NCI-H146 treated with DMSO at 0.1 percent for 48 hours (cell line): ENCODE measurements around the gene POC1B.
A peak's percentile ranks its signal among the peaks of the same experiment; 100 is the strongest.

ENCODE experiments used
- DNase-seq: peaks from one replicate; lab custom pipeline; 2025; ENCODE audit not compliant: unreplicated experiment; lab: John Stamatoyannopoulos, UW

POC1B gene

GRCh38 chr12:89389755-89390661, 135.8 kb downstream of the POC1B start:
- no peak for DNase-seq

GRCh38 chr12:89386138-89386537, 139.7 kb downstream of the POC1B start:
- no peak for DNase-seq

- no peak for DNase-seq
These were observed 141.0 kb downstream of the POC1B start for GRCh38 chr12:89384807-89385206.

GRCh38 chr12:89384050-89384758, 141.6 kb downstream of the POC1B start:
- peak; percentile 77 for DNase-seq

GRCh38 chr12:89383235-89384049, 142.4 kb downstream of the POC1B start:
- DNase-seq: peak; percentile 29

GRCh38 chr12:89382328-89382727, 143.5 kb downstream of the POC1B start:
- DNase-seq: no peak

GRCh38 chr12:89379839-89380467, 145.9 kb downstream of the POC1B start:
- no peak for DNase-seq

GRCh38 chr12:89379148-89379838, 146.6 kb downstream of the POC1B start:
- DNase-seq: no peak

GRCh38 chr12:89376844-89377243, 149.0 kb downstream of the POC1B start:
- no peak for DNase-seq

GRCh38 chr12:89376202-89376529, 149.7 kb downstream of the POC1B start:
- no peak for DNase-seq

GRCh38 chr12:89373763-89374572, 151.9 kb downstream of the POC1B start:
- no peak for DNase-seq

GRCh38 chr12:89372584-89373370, 153.1 kb downstream of the POC1B start:
- no peak for DNase-seq

GRCh38 chr12:89370850-89371249, 155.0 kb downstream of the POC1B start:
- DNase-seq: no peak

GRCh38 chr12:89370421-89370831, 155.4 kb downstream of the POC1B start:
- no peak for DNase-seq
